T-helper 1 cell treated with Interleukin-12 subunit alpha and Interleukin-12 subunit beta and Interleukin-4 antibody, amounts not matched to agents 30 μg/mL and 1 μg/mL, for 36 hours (primary cell): Measurements from ENCODE around the gene PRKG1.

Experiments used
- H3K27ac Mint-ChIP-seq: one replicate; pipeline ENCODE4 v1.8.0; 2021; ENCODE audit warnings: mild to moderate bottlenecking, mixed read lengths
- H3K27me3 Mint-ChIP-seq: one replicate; pipeline ENCODE4 v1.8.0; 2021; ENCODE audit warnings: low read depth, mixed read lengths
- H3K36me3 Mint-ChIP-seq: one replicate; pipeline ENCODE4 v1.8.0; 2021; ENCODE audit warnings: low read depth, mixed read lengths
- H3K4me1 Mint-ChIP-seq: one replicate; pipeline ENCODE4 v1.8.0; 2021; ENCODE audit warnings: low read depth, mixed read lengths
- H3K4me3 Mint-ChIP-seq: one replicate; pipeline ENCODE4 v1.8.0; 2021; ENCODE audit warnings: mild to moderate bottlenecking, moderate library complexity, mixed read lengths
- H3K9me3 Mint-ChIP-seq: one replicate; pipeline ENCODE4 v1.8.0; 2021; ENCODE audit warnings: mixed read lengths

The PRKG1 gene

GRCh38 chr10:52068485-52068884 is 994.2 kb downstream of the PRKG1 start:
- no peaks in the 10 kb centered on the region for H3K27me3 Mint-ChIP-seq
- no peaks in the 10 kb centered on the region for H3K36me3 Mint-ChIP-seq
- H3K27ac Mint-ChIP-seq = no peak overlapping the region
- H3K4me1 Mint-ChIP-seq = no peaks in the 10 kb centered on the region
- no peak overlapping the region for H3K4me3 Mint-ChIP-seq
- peaks cover 2% of the 10 kb centered on the region for H3K9me3 Mint-ChIP-seq

- no peak overlapping the region for H3K27ac Mint-ChIP-seq
- H3K9me3 Mint-ChIP-seq = peaks cover 2% of the 10 kb centered on the region
- H3K4me1 Mint-ChIP-seq = no peaks in the 10 kb centered on the region
- no peaks in the 10 kb centered on the region for H3K27me3 Mint-ChIP-seq
- H3K4me3 Mint-ChIP-seq = no peak overlapping the region
- H3K36me3 Mint-ChIP-seq = no peaks in the 10 kb centered on the region
Measured at GRCh38 chr10:52071814-52072213, 997.5 kb downstream of the PRKG1 start.

DNA sequence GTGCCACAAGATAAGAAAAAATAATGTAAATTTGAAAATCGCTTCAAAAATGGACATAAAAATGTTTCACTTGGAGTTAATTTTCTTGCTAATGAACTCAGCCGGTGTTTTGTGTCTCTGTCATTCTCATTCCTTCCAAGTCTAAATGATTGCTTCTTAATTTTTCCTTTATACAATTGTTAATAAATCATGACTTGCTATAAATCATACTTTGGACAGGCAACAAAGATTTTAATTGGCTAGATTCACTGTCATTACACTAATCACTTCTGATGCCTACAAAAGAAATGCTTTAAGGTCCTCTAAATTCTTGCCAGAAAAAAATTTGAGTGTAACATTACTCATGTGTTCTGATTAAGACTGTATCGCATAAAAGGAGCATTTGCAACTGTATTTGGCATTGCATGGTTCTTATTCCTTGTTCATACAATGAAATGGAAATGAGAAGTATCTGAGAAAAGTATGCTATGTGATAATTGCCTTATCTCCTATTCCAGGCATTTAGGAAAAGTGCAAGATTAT is 1000.3 kb downstream of the PRKG1 start:
- H3K27me3 Mint-ChIP-seq = no peaks in the 10 kb centered on the region
- H3K36me3 Mint-ChIP-seq = no peaks in the 10 kb centered on the region
- no peak overlapping the region for H3K27ac Mint-ChIP-seq
- H3K9me3 Mint-ChIP-seq = no peaks in the 10 kb centered on the region
- H3K4me3 Mint-ChIP-seq = no peak overlapping the region
- no peaks in the 10 kb centered on the region for H3K4me1 Mint-ChIP-seq

- Mint-ChIP-seq H3K4me3 (no peak overlapping the region), H3K4me1 (no peaks in the 10 kb centered on the region), H3K27me3 (no peaks in the 10 kb centered on the region), H3K27ac (no peak overlapping the region), H3K9me3 (no peaks in the 10 kb centered on the region), H3K36me3 (no peaks in the 10 kb centered on the region)
Measured at GRCh38 chr10:52077814-52078213, 1003.5 kb downstream of the PRKG1 start.

- Mint-ChIP-seq H3K4me3 (no peak overlapping the region), H3K36me3 (no peaks in the 10 kb centered on the region), H3K9me3 (no peaks in the 10 kb centered on the region), H3K27me3 (no peaks in the 10 kb centered on the region), H3K27ac (no peak overlapping the region), H3K4me1 (no peaks in the 10 kb centered on the region)
Measured at GRCh38 chr10:52078397-52078937, 1004.2 kb downstream of the PRKG1 start.

DNA sequence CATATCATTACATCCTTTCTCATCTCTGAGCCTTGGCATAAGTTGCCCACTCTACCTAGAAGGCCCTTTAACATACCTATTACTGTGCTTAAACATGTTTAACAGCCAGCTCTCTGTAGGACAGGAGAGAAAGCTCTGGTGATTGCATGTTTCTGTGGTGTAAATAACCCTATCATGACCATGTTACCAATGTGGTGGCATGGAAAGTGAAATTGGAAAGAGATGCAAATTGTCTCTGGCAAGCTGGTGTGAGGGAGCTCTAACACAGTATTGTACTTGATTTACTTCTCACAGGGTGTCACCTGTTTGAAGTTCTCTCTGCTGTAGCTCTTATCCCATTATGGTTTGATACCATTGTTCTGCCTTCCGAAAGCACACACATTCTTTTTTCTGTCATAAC is 1008.0 kb downstream of the PRKG1 start:
- H3K4me3 Mint-ChIP-seq = no peak overlapping the region
- no peaks in the 10 kb centered on the region for H3K36me3 Mint-ChIP-seq
- no peaks in the 10 kb centered on the region for H3K27me3 Mint-ChIP-seq
- no peaks in the 10 kb centered on the region for H3K9me3 Mint-ChIP-seq
- no peaks in the 10 kb centered on the region for H3K4me1 Mint-ChIP-seq
- H3K27ac Mint-ChIP-seq = no peak overlapping the region

DNA sequence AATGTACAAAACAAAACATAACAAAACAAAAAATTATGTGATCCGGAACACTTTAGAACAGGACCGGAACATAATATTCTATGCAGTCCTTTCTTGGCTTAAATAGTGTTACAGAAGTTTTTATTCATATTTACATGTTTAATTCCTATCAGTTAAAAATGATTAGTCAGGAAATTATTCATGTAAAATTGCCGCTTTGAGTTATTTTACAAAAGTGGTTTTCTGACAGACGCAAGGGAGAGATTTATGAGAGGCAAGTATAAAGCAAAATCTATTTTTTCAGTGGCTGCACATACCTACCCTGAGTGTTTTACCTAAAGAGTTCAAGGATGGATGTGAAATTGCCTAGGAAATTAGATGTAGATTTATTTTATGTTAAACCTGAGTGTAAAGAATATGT is 1009.1 kb downstream of the PRKG1 start:
- Mint-ChIP-seq H3K4me1 (no peaks in the 10 kb centered on the region), H3K36me3 (no peaks in the 10 kb centered on the region), H3K4me3 (no peak overlapping the region), H3K27ac (no peak overlapping the region), H3K9me3 (no peaks in the 10 kb centered on the region), H3K27me3 (no peaks in the 10 kb centered on the region)

- H3K27ac Mint-ChIP-seq = no peak overlapping the region
- H3K9me3 Mint-ChIP-seq = no peaks in the 10 kb centered on the region
- no peaks in the 10 kb centered on the region for H3K4me1 Mint-ChIP-seq
- H3K27me3 Mint-ChIP-seq = no peaks in the 10 kb centered on the region
- H3K36me3 Mint-ChIP-seq = no peaks in the 10 kb centered on the region
- no peak overlapping the region for H3K4me3 Mint-ChIP-seq
Measured at GRCh38 chr10:52092390-52092789, 1018.1 kb downstream of the PRKG1 start.

GRCh38 chr10:52098130-52098529 is 1023.8 kb downstream of the PRKG1 start:
- Mint-ChIP-seq H3K27ac (no peak overlapping the region), H3K36me3 (no peaks in the 10 kb centered on the region), H3K9me3 (no peaks in the 10 kb centered on the region), H3K27me3 (no peaks in the 10 kb centered on the region), H3K4me1 (no peaks in the 10 kb centered on the region), H3K4me3 (no peak overlapping the region)

- Mint-ChIP-seq H3K27me3 (no peaks in the 10 kb centered on the region), H3K4me1 (no peaks in the 10 kb centered on the region), H3K9me3 (no peaks in the 10 kb centered on the region), H3K36me3 (no peaks in the 10 kb centered on the region), H3K4me3 (no peak overlapping the region), H3K27ac (no peak overlapping the region)
Measured at GRCh38 chr10:52099026-52099600, 1024.8 kb downstream of the PRKG1 start.

- Mint-ChIP-seq H3K9me3 (no peaks in the 10 kb centered on the region), H3K4me1 (no peaks in the 10 kb centered on the region)
Measured at GRCh38 chr10:52100011-52100547, 1025.8 kb downstream of the PRKG1 start.

DNA sequence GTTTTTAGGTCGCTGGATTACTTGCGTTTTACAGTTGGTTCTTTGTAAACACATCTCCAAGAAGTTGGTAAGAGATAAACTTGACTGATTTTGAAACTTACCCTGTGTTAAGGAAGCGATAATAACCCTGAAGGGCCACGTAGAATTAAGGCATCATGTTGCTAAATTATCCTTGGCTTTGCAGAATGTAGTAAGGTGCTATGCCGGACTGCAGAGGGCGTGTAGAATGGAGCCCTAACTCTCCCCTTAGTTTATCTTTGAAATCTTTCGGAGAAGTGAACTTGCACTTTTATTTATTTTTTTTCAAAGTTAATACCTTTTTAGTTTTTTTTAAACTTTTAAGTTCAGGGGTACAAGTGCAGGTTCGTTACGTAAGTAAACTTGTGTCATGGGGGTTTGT is 1031.0 kb downstream of the PRKG1 start:
- Mint-ChIP-seq H3K9me3 (no peaks in the 10 kb centered on the region), H3K27ac (no peak overlapping the region), H3K27me3 (no peaks in the 10 kb centered on the region), H3K4me3 (no peak overlapping the region), H3K4me1 (no peaks in the 10 kb centered on the region), H3K36me3 (no peaks in the 10 kb centered on the region)

More at GRCh38 chr10:52100011-52100547, 1025.8 kb downstream of the PRKG1 start:
- no peak overlapping the region for H3K27ac Mint-ChIP-seq
- H3K4me3 Mint-ChIP-seq = no peak overlapping the region
- no peaks in the 10 kb centered on the region for H3K27me3 Mint-ChIP-seq
- no peaks in the 10 kb centered on the region for H3K36me3 Mint-ChIP-seq

GRCh38 chr10:52106011-52106410 is 1031.7 kb downstream of the PRKG1 start:
- Mint-ChIP-seq H3K9me3 (no peaks in the 10 kb centered on the region), H3K36me3 (no peaks in the 10 kb centered on the region), H3K4me1 (no peaks in the 10 kb centered on the region), H3K4me3 (no peak overlapping the region), H3K27ac (no peak overlapping the region), H3K27me3 (no peaks in the 10 kb centered on the region)

GRCh38 chr10:52106899-52107298 is 1032.6 kb downstream of the PRKG1 start:
- no peaks in the 10 kb centered on the region for H3K36me3 Mint-ChIP-seq
- H3K4me1 Mint-ChIP-seq = no peaks in the 10 kb centered on the region
- no peaks in the 10 kb centered on the region for H3K27me3 Mint-ChIP-seq
- no peak overlapping the region for H3K4me3 Mint-ChIP-seq
- no peaks in the 10 kb centered on the region for H3K9me3 Mint-ChIP-seq
- no peak overlapping the region for H3K27ac Mint-ChIP-seq

DNA sequence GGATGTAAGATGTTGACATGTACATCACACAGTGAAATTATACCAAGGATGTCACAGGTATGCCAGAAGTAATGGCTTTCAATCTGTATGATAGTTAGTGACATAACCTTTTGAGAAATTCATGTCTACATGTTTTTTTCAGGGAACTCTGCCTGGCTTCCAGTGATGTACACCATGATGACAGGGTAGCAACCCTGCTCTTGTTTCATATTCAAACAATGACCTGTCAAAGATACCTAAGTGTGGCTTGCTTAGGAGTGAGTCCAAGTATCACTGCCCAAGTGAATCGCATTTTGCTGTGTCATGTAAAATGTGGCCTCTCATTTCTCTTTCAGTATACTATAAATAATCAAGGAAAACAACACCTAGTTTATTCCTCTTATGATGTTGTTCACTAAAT is 1033.9 kb downstream of the PRKG1 start:
- no peaks in the 10 kb centered on the region for H3K36me3 Mint-ChIP-seq
- H3K4me1 Mint-ChIP-seq = no peaks in the 10 kb centered on the region
- no peaks in the 10 kb centered on the region for H3K27me3 Mint-ChIP-seq
- no peak overlapping the region for H3K4me3 Mint-ChIP-seq
- no peaks in the 10 kb centered on the region for H3K9me3 Mint-ChIP-seq
- no peak overlapping the region for H3K27ac Mint-ChIP-seq
